ENCODE data around the gene OR52I2.

The OR52I2 gene

GRCh38 chr11:4615856-4616444 is 34.4 kb downstream of the OR52I2 start:
- Mint-ChIP-seq H3K4me1 (no peaks in the 10 kb centered on the region), H3K4me3 (no peak overlapping the region), H3K27me3 (peaks cover 28% of the 10 kb centered on the region), H3K27ac (ENCODE audit: low read depth) (no peak overlapping the region), H3K36me3 (ENCODE audit: insufficient read depth) (peaks cover 3% of the 10 kb centered on the region), H3K9me3 (no peaks in the 10 kb centered on the region)
- no peak for DNase-seq (ENCODE audit: low spot score in 2 of 2)
- no peak for ATAC-seq (replicated peaks; ENCODE audit: extremely low read depth, poor library complexity, severe bottlenecking)

- peaks cover 33% of the 10 kb centered on the region for H3K27me3 Mint-ChIP-seq
- H3K27ac Mint-ChIP-seq (ENCODE audit: low read depth) = no peak overlapping the region
- H3K4me3 Mint-ChIP-seq = no peak overlapping the region
- H3K9me3 Mint-ChIP-seq = no peaks in the 10 kb centered on the region
- ATAC-seq (replicated peaks; ENCODE audit: extremely low read depth, poor library complexity, severe bottlenecking) = no peak
- peaks cover 4% of the 10 kb centered on the region for H3K36me3 Mint-ChIP-seq (ENCODE audit: insufficient read depth)
- no peaks in the 10 kb centered on the region for H3K4me1 Mint-ChIP-seq
- no peak for DNase-seq (ENCODE audit: low spot score in 2 of 2)
These were observed 38.0 kb downstream of the OR52I2 start for GRCh38 chr11:4619514-4619913.

- Mint-ChIP-seq H3K27me3 (peaks cover 59% of the 10 kb centered on the region), H3K36me3 (ENCODE audit: insufficient read depth) (peaks cover 1% of the 10 kb centered on the region), H3K9me3 (peaks cover 9% of the 10 kb centered on the region), H3K27ac (ENCODE audit: low read depth) (no peak overlapping the region), H3K4me3 (no peak overlapping the region), H3K4me1 (no peaks in the 10 kb centered on the region)
- no peak for ATAC-seq (replicated peaks; ENCODE audit: extremely low read depth, poor library complexity, severe bottlenecking)
- DNase-seq (ENCODE audit: low spot score in 2 of 2) = peak in 1 of 2 donors; percentile 21
These were observed 44.9 kb downstream of the OR52I2 start for GRCh38 chr11:4626207-4627099.

GRCh38 chr11:4636136-4636535 is 54.6 kb downstream of the OR52I2 start:
- H3K4me3 Mint-ChIP-seq = no peak overlapping the region
- H3K4me1 Mint-ChIP-seq = no peaks in the 10 kb centered on the region
- peaks cover 5% of the 10 kb centered on the region for H3K27me3 Mint-ChIP-seq
- ATAC-seq (replicated peaks; ENCODE audit: extremely low read depth, poor library complexity, severe bottlenecking) (no peak), DNase-seq (ENCODE audit: low spot score in 2 of 2) (no peak)
- H3K36me3 Mint-ChIP-seq (ENCODE audit: insufficient read depth) = no peaks in the 10 kb centered on the region
- no peaks in the 10 kb centered on the region for H3K9me3 Mint-ChIP-seq
- H3K27ac Mint-ChIP-seq (ENCODE audit: low read depth) = no peak overlapping the region

- Mint-ChIP-seq H3K4me3 (no peak within 1 kb of the TSS), H3K36me3 (ENCODE audit: insufficient read depth) (no peaks in the 10 kb centered on the region), H3K9me3 (no peaks in the 10 kb centered on the region), H3K4me1 (no peaks in the 10 kb centered on the region), H3K27ac (ENCODE audit: low read depth) (no peak within 1 kb of the TSS), H3K27me3 (no peaks in the 10 kb centered on the region)
- ATAC-seq (replicated peaks; ENCODE audit: extremely low read depth, poor library complexity, severe bottlenecking) (peak; percentile 90), DNase-seq (ENCODE audit: low spot score in 2 of 2) (peak; percentile 52 to 61)
These were observed 55.6 kb downstream of the OR52I2 start, which contains the start of gene OR51D1 for GRCh38 chr11:4636962-4637661. TSS of gene OR51D1 (plus strand) at chr11:4637477. CDS start at chr11:4639791, 2,314 bp downstream.

GRCh38 chr11:4637662-4638047 is 56.1 kb downstream of the OR52I2 start:
- H3K9me3 Mint-ChIP-seq = no peaks in the 10 kb centered on the region
- DNase-seq (ENCODE audit: low spot score in 2 of 2) (no peak), ATAC-seq (replicated peaks; ENCODE audit: extremely low read depth, poor library complexity, severe bottlenecking) (no peak)
- H3K27me3 Mint-ChIP-seq = no peaks in the 10 kb centered on the region
- no peak overlapping the region for H3K4me3 Mint-ChIP-seq
- H3K36me3 Mint-ChIP-seq (ENCODE audit: insufficient read depth) = no peaks in the 10 kb centered on the region
- no peaks in the 10 kb centered on the region for H3K4me1 Mint-ChIP-seq
- no peak overlapping the region for H3K27ac Mint-ChIP-seq (ENCODE audit: low read depth)

GRCh38 chr11:4639931-4640330 is 58.4 kb downstream of the OR52I2 start:
- no peak for ATAC-seq (replicated peaks; ENCODE audit: extremely low read depth, poor library complexity, severe bottlenecking)
- no peak overlapping the region for H3K4me3 Mint-ChIP-seq
- no peak for DNase-seq (ENCODE audit: low spot score in 2 of 2)
- no peaks in the 10 kb centered on the region for H3K36me3 Mint-ChIP-seq (ENCODE audit: insufficient read depth)
- H3K27me3 Mint-ChIP-seq = peaks cover 10% of the 10 kb centered on the region
- no peaks in the 10 kb centered on the region for H3K4me1 Mint-ChIP-seq
- no peaks in the 10 kb centered on the region for H3K9me3 Mint-ChIP-seq
- H3K27ac Mint-ChIP-seq (ENCODE audit: low read depth) = no peak overlapping the region

- DNase-seq (ENCODE audit: low spot score in 2 of 2) (no peak), ATAC-seq (replicated peaks; ENCODE audit: extremely low read depth, poor library complexity, severe bottlenecking) (no peak)
- Mint-ChIP-seq H3K27me3 (peaks cover 10% of the 10 kb centered on the region), H3K4me1 (no peaks in the 10 kb centered on the region), H3K4me3 (no peak overlapping the region), H3K36me3 (ENCODE audit: insufficient read depth) (no peaks in the 10 kb centered on the region), H3K27ac (ENCODE audit: low read depth) (no peak overlapping the region), H3K9me3 (no peaks in the 10 kb centered on the region)
These were observed 60.0 kb downstream of the OR52I2 start for GRCh38 chr11:4641501-4641900.

GRCh38 chr11:4642043-4642442 is 60.5 kb downstream of the OR52I2 start:
- Mint-ChIP-seq H3K4me3 (no peak overlapping the region), H3K27me3 (peaks cover 10% of the 10 kb centered on the region), H3K4me1 (no peaks in the 10 kb centered on the region), H3K36me3 (ENCODE audit: insufficient read depth) (no peaks in the 10 kb centered on the region), H3K27ac (ENCODE audit: low read depth) (no peak overlapping the region), H3K9me3 (no peaks in the 10 kb centered on the region)
- ATAC-seq (replicated peaks; ENCODE audit: extremely low read depth, poor library complexity, severe bottlenecking) = no peak
- no peak for DNase-seq (ENCODE audit: low spot score in 2 of 2)
